ENCODE results near the gene THAP12. TPM values are rescaled to one million over a fixed set of nuclear protein-coding genes. Genes with fewer than 3 reads are reported as not detected.
A peak's percentile ranks its signal among the peaks of the same experiment; 100 is the strongest.
"Not testable (repeated sequence)": the region's sequence is repeated elsewhere in the genome, so short reads cannot be mapped to it uniquely, and the experiment has no call there.

Gene THAP12
- total RNA-seq, 1 donor from 2014 or later = 42.7 TPM

DNA sequence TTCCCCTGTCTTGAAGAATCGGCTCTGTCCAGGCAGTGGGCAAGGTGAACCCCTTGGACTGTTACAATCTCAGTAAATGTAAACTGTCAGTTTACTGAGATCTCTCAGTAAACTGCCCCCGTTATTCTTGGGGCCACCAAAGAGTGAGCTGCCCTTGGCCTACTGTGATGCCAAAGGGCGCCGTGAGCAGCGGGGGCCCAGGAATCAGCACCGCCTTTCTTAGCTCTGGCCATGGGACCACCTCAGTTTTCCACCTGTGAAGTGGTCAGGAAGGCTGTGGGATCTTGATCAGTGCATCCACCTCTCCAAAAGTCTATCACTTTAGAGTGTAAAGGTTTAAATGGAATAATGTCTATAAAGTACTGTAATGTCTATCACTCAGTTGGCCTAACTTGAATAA, 57.1 kb downstream of the THAP12 start:
- Mint-ChIP-seq H3K4me3 (ENCODE audit: unreplicated experiment) (no peak overlapping the region), H3K36me3 (ENCODE audit: low read depth, unreplicated experiment) (peaks cover 11% of the 10 kb centered on the region), H3K27me3 (ENCODE audit: unreplicated experiment) (peaks cover 15% of the 10 kb centered on the region), H3K27ac (ENCODE audit: unreplicated experiment) (peak overlapping the region; percentile 43), H3K4me1 (ENCODE audit: unreplicated experiment) (peaks cover 39% of the 10 kb centered on the region), H3K9me3 (ENCODE audit: unreplicated experiment) (no peaks in the 10 kb centered on the region)
- TF ChIP-seq, protein P1, sequence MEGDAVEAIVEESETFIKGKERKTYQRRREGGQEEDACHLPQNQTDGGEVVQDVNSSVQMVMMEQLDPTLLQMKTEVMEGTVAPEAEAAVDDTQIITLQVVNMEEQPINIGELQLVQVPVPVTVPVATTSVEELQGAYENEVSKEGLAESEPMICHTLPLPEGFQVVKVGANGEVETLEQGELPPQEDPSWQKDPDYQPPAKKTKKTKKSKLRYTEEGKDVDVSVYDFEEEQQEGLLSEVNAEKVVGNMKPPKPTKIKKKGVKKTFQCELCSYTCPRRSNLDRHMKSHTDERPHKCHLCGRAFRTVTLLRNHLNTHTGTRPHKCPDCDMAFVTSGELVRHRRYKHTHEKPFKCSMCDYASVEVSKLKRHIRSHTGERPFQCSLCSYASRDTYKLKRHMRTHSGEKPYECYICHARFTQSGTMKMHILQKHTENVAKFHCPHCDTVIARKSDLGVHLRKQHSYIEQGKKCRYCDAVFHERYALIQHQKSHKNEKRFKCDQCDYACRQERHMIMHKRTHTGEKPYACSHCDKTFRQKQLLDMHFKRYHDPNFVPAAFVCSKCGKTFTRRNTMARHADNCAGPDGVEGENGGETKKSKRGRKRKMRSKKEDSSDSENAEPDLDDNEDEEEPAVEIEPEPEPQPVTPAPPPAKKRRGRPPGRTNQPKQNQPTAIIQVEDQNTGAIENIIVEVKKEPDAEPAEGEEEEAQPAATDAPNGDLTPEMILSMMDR (IDR thresholded peaks at IDR 0.05; ENCODE audit: unreplicated experiment) = no peak
- DNase-seq (ENCODE audit: low spot score) = no peak

DNA sequence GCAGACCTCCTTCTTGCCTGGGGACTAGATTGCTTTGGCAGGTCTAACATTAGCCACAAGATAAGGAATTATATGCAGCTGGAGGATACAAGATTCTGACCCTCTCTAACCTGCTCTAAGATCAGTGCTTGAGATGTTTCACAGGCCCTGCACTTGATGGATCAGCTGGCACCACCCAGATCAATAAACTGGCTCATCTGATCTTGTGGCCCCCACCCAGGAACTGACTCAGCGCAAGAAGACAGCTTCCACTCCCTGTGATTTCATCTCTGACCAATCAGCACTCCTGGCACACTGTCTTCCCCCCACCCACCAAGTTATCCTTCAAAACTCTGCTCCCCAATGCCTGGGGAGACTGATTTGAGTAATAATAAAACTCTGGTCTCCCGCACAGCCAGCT, 57.6 kb downstream of the THAP12 start:
- H3K4me3 Mint-ChIP-seq (ENCODE audit: unreplicated experiment) = not testable (repeated sequence)

DNA sequence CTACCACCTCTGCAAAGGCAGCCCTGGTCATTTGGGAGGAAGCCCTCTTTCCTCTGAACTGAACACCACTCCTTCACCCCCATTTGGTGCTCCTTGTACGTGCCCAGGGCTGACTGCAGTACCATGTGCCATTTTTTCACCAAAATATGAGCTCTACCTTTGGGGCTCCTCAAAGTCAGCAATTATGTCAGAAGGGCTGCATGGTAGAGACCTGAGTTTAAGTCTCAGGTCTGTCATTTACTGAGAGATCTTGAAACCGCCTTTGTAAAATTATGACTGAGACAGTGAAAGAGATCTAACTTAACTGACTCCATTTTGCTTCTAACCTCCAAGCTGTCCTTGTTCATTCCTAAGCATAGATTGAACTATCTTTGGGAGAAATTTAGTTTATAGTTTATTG, 58.0 kb downstream of the THAP12 start:
- H3K4me3 Mint-ChIP-seq (ENCODE audit: unreplicated experiment) = no peak overlapping the region
- no peak for DNase-seq (ENCODE audit: low spot score)
- TF ChIP-seq, protein P1 (IDR thresholded peaks at IDR 0.05; ENCODE audit: unreplicated experiment) = no peak
- H3K27ac Mint-ChIP-seq (ENCODE audit: unreplicated experiment) = no peak overlapping the region
- H3K27me3 Mint-ChIP-seq (ENCODE audit: unreplicated experiment) = peaks cover 15% of the 10 kb centered on the region
- peaks cover 39% of the 10 kb centered on the region for H3K4me1 Mint-ChIP-seq (ENCODE audit: unreplicated experiment)
- H3K36me3 Mint-ChIP-seq (ENCODE audit: low read depth, unreplicated experiment) = peaks cover 11% of the 10 kb centered on the region
- H3K9me3 Mint-ChIP-seq (ENCODE audit: unreplicated experiment) = no peaks in the 10 kb centered on the region

More for the DNA sequence above, 57.6 kb downstream of the THAP12 start:
- Mint-ChIP-seq H3K27me3 (ENCODE audit: unreplicated experiment) (peaks cover 15% of the 10 kb centered on the region), H3K4me1 (ENCODE audit: unreplicated experiment) (peaks cover 39% of the 10 kb centered on the region), H3K36me3 (ENCODE audit: low read depth, unreplicated experiment) (peaks cover 11% of the 10 kb centered on the region), H3K27ac (ENCODE audit: unreplicated experiment) (peak overlapping the region; percentile 43)
- H3K9me3 Mint-ChIP-seq (ENCODE audit: unreplicated experiment); DNase-seq (ENCODE audit: low spot score): not testable (repeated sequence)

DNA sequence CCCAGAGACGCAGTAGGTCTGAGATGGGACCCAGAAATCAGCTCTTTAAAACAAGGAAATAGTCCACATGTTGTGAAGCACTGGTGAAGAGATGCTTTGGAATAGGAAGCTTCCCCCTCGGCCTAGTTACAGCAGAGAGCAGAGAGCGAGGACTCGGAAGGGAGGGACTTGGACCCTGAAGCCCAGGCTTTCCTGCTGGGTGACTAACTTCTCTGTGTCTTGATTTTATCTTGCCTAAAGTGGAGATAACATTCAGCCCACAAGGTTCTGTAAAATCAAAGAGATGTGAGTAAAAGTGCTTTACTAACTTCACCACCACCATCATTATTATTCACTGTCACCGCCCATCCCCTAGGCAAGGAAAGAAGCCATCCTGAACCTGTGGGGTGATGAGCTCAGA, 58.4 kb downstream of the THAP12 start:
- Mint-ChIP-seq H3K4me1 (ENCODE audit: unreplicated experiment) (peaks cover 39% of the 10 kb centered on the region), H3K4me3 (ENCODE audit: unreplicated experiment) (no peak overlapping the region), H3K9me3 (ENCODE audit: unreplicated experiment) (no peaks in the 10 kb centered on the region), H3K27me3 (ENCODE audit: unreplicated experiment) (peaks cover 15% of the 10 kb centered on the region), H3K36me3 (ENCODE audit: low read depth, unreplicated experiment) (peaks cover 11% of the 10 kb centered on the region), H3K27ac (ENCODE audit: unreplicated experiment) (no peak overlapping the region)
- no peak for DNase-seq (ENCODE audit: low spot score)
- TF ChIP-seq, protein P1 (IDR thresholded peaks at IDR 0.05; ENCODE audit: unreplicated experiment) = no peak

DNA sequence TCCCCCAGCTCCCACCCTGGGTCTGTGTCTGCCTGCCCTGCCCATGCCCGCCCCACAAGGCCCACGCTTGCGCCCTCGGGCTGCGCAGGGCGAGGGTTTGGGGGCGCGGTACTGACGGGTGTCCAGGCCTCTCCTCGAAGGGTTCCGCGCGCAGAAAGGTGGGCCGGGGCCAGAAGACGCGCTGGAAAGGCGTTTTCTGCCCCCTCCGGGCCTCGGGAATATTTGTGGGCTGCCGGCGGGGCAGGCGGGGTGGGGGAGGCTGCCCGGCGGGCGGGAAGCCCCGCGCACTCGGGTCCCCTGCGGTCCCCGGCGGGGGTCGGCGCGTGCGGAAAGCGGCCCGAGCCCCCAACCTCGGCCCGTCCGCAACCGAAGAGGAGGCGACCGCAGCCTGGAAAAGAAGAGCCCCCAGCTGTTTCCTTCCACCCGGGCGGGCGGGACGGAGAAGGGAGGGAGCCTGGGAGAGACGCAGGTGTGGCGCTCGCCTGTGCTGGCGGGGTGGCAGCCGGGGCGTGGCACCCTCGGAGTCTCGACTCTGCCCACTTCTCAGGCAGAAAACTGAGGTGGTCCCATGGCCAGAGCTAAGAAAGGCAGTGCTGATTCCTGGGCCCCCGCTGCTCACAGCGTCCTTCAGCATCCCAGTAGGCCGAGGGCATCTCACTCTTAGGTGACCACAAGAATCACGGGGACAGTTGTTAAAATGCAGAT, 59.0 kb downstream of the THAP12 start:
- Mint-ChIP-seq H3K36me3 (ENCODE audit: low read depth, unreplicated experiment) (peaks cover 11% of the 10 kb centered on the region), H3K4me1 (ENCODE audit: unreplicated experiment) (peaks cover 34% of the 10 kb centered on the region), H3K27me3 (ENCODE audit: unreplicated experiment) (peaks cover 15% of the 10 kb centered on the region), H3K27ac (ENCODE audit: unreplicated experiment) (no peak overlapping the region), H3K4me3 (ENCODE audit: unreplicated experiment) (no peak overlapping the region), H3K9me3 (ENCODE audit: unreplicated experiment) (no peaks in the 10 kb centered on the region)
- DNase-seq (ENCODE audit: low spot score) = no peak
- TF ChIP-seq, protein P1 (IDR thresholded peaks at IDR 0.05; ENCODE audit: unreplicated experiment) = no peak

Measured in endothelial cell (in vitro differentiated cells).